GM10847 (cell line): ENCODE results near the gene RGS6.

Experiments
- POLR2A ChIP-seq: IDR thresholded peaks from 2 replicates; pipeline ENCODE4 v1.6.1; 2011; ENCODE audit not compliant: insufficient read length; ENCODE audit errors: extremely low read depth

RGS6 gene

GRCh38 chr14:72045885-72046284, 113.7 kb downstream of the RGS6 start:
- TF ChIP-seq POLR2A, result no peak

- no peak for TF ChIP-seq POLR2A
Observed at GRCh38 chr14:72049462-72049861, 117.2 kb downstream of the RGS6 start.

- no peak for TF ChIP-seq POLR2A
Observed at GRCh38 chr14:72052356-72052755, 120.1 kb downstream of the RGS6 start.

- TF ChIP-seq POLR2A, result no peak
Observed at GRCh38 chr14:72053651-72054050, 121.4 kb downstream of the RGS6 start.

- no peak for TF ChIP-seq POLR2A
Observed at GRCh38 chr14:72054911-72055310, 122.7 kb downstream of the RGS6 start.

- no peak for TF ChIP-seq POLR2A
Observed at GRCh38 chr14:72057701-72058285, 125.6 kb downstream of the RGS6 start.

- TF ChIP-seq POLR2A, result no peak
Observed at GRCh38 chr14:72060460-72060859, 128.2 kb downstream of the RGS6 start.

GRCh38 chr14:72060917-72061316, 128.7 kb downstream of the RGS6 start:
- no peak for TF ChIP-seq POLR2A

- TF ChIP-seq POLR2A, result no peak
Observed at GRCh38 chr14:72061718-72062117, 129.5 kb downstream of the RGS6 start.

- TF ChIP-seq POLR2A, result no peak
Observed at GRCh38 chr14:72063761-72064282, 131.6 kb downstream of the RGS6 start.

GRCh38 chr14:72064501-72064900, 132.3 kb downstream of the RGS6 start:
- no peak for TF ChIP-seq POLR2A

- no peak for TF ChIP-seq POLR2A
Observed at GRCh38 chr14:72070458-72070857, 138.2 kb downstream of the RGS6 start.

GRCh38 chr14:72075649-72076334, 143.6 kb downstream of the RGS6 start:
- no peak for TF ChIP-seq POLR2A

- TF ChIP-seq POLR2A, result no peak
Observed at GRCh38 chr14:72081137-72081536, 148.9 kb downstream of the RGS6 start.

GRCh38 chr14:72084935-72085334, 152.7 kb downstream of the RGS6 start:
- TF ChIP-seq POLR2A, result no peak

- no peak for TF ChIP-seq POLR2A
Observed at GRCh38 chr14:72089625-72090024, 157.4 kb downstream of the RGS6 start.
